ENCODE data around the gene MYMK.

MYMK gene

GRCh38 chr9:133505186-133505830 lies 19.5 kb downstream of the MYMK start:
- no peak for DNase-seq (ENCODE audit: low read depth)

- DNase-seq (ENCODE audit: low read depth), result no peak
These were observed 22.6 kb downstream of the MYMK start for GRCh38 chr9:133502112-133502511.

- DNase-seq (ENCODE audit: low read depth), result no peak
These were observed 24.9 kb downstream of the MYMK start for GRCh38 chr9:133499892-133500270.

GRCh38 chr9:133499132-133499891 lies 25.4 kb downstream of the MYMK start:
- no peak for DNase-seq (ENCODE audit: low read depth)

- no peak for DNase-seq (ENCODE audit: low read depth)
These were observed 27.6 kb downstream of the MYMK start for GRCh38 chr9:133496861-133497842.

- no peak for DNase-seq (ENCODE audit: low read depth)
These were observed 29.1 kb downstream of the MYMK start for GRCh38 chr9:133495327-133496293.

GRCh38 chr9:133494636-133495326 lies 30.0 kb downstream of the MYMK start:
- DNase-seq (ENCODE audit: low read depth), result no peak

GRCh38 chr9:133493845-133494540 lies 30.8 kb downstream of the MYMK start:
- no peak for DNase-seq (ENCODE audit: low read depth)

GRCh38 chr9:133493428-133493827 lies 31.3 kb downstream of the MYMK start:
- DNase-seq (ENCODE audit: low read depth), result no peak

- DNase-seq (ENCODE audit: low read depth), result no peak
These were observed 32.4 kb downstream of the MYMK start for GRCh38 chr9:133492061-133493021.

- no peak for DNase-seq (ENCODE audit: low read depth)
These were observed 33.2 kb downstream of the MYMK start for GRCh38 chr9:133491656-133491925.

GRCh38 chr9:133490865-133491655 lies 33.7 kb downstream of the MYMK start:
- no peak for DNase-seq (ENCODE audit: low read depth)

- no peak for DNase-seq (ENCODE audit: low read depth)
These were observed 34.5 kb downstream of the MYMK start for GRCh38 chr9:133490201-133490681.

- no peak for DNase-seq (ENCODE audit: low read depth)
These were observed 35.2 kb downstream of the MYMK start for GRCh38 chr9:133489253-133490190.

- DNase-seq (ENCODE audit: low read depth), result no peak
These were observed 36.0 kb downstream of the MYMK start for GRCh38 chr9:133488686-133489252.

- DNase-seq (ENCODE audit: low read depth), result no peak
These were observed 37.4 kb downstream of the MYMK start for GRCh38 chr9:133487331-133487725.

Data from GM04503 (cell line).